Liver (tissue), 3 donors: ENCODE data around the gene LSM10.

Experiments used
- CTCF ChIP-seq: fragments of 150-350 bp; IDR thresholded peaks from 2 replicates; pipeline ENCODE4 v1.5.1; 2017; ENCODE audit warnings: improper control_type of control experiment, low read depth, low read length; ENCODE audit not compliant: missing input control
- JUND ChIP-seq, 2 donors: IDR thresholded peaks; 2 replicates each; pipeline ENCODE4 v1.6.1; 2016; ENCODE audit warnings: antibody characterized with exemption in 2 of 2
- MAX ChIP-seq: IDR thresholded peaks from 2 replicates; pipeline ENCODE4 v1.6.1; 2016; ENCODE audit warnings: antibody characterized with exemption
- YY1 ChIP-seq: IDR thresholded peaks from 2 replicates; pipeline ENCODE4 v1.6.1; 2016; ENCODE audit warnings: antibody characterized with exemption, mild to moderate bottlenecking
- donor health status: healthy.
- donor health status: healthy.

- no peak for TF ChIP-seq CTCF
- TF ChIP-seq YY1 = no peak
- TF ChIP-seq JUND (IDR thresholded peaks at IDR 0.05) = no peak
- TF ChIP-seq MAX = no peak
These were observed 35.4 kb upstream of the LSM10 start for GRCh38 chr1:36433102-36433501.
